ENCODE results near the gene EXT2. TPM values are rescaled to one million over a fixed set of nuclear protein-coding genes. Genes with fewer than 3 reads are reported as not detected.

The EXT2 gene
- total and polyA plus RNA-seq, 2 experiments from 2014 or later, result 15.9 to 48.6 TPM

GRCh38 chr11:44138286-44138685, 42.8 kb downstream of the EXT2 start:
- Histone ChIP-seq H3K9me2 (ENCODE audit: insufficient read depth) (no peaks in the 10 kb centered on the region), H2AFZ (no peak overlapping the region), H3K4me1 (ENCODE audit: insufficient read depth) (no peaks in the 10 kb centered on the region), H3K4me2 (no peak overlapping the region), H3K27ac (ENCODE audit: low read depth) (no peak overlapping the region), H3K4me3 (no peak overlapping the region), H4K20me1 (replicated peaks; ENCODE audit: insufficient read depth) (no peaks in the 10 kb centered on the region; the same call in 1 of the 2 replicates), H3K27me3 (ENCODE audit: insufficient read depth) (no peaks in the 10 kb centered on the region), H3F3A (replicated peaks; ENCODE audit: low read depth) (no peaks in the 10 kb centered on the region), H3K79me2 (replicated peaks; ENCODE audit: insufficient read depth) (no peaks in the 10 kb centered on the region), H3K36me3 (ENCODE audit: insufficient read depth) (no peaks in the 10 kb centered on the region)
- DNase-seq (ENCODE audit: low spot score) (no peak), ATAC-seq (no peak)
- Mint-ChIP-seq H3K27ac (no peak overlapping the region; the same call in 1 of the 2 replicates), H3K4me1 (peaks cover 8% of the 10 kb centered on the region), H3K36me3 (ENCODE audit: low read depth) (no peaks in the 10 kb centered on the region), H3K4me3 (no peak overlapping the region), H3K27me3 (ENCODE audit: insufficient read depth, low read depth, poor library complexity) (peaks cover 2% of the 10 kb centered on the region), H3K9me3 (no peaks in the 10 kb centered on the region)
- TF ChIP-seq ZNF331 (CRISPR knock-in tag; IDR thresholded peaks at IDR 0.05; ENCODE audit: low read depth) (no peak), NANOG (IDR thresholded peaks at IDR 0.05; ENCODE audit: borderline replicate concordance) (no peak)

- no peak overlapping the region for H3K4me2 ChIP-seq
- H3K9me3 Mint-ChIP-seq, result no peaks in the 10 kb centered on the region
- H3K79me2 ChIP-seq (replicated peaks; ENCODE audit: insufficient read depth), result no peaks in the 10 kb centered on the region
- no peak overlapping the region for H3K4me3 Mint-ChIP-seq
- no peaks in the 10 kb centered on the region for H3K9me2 ChIP-seq (ENCODE audit: insufficient read depth)
- no peaks in the 10 kb centered on the region for H3K36me3 ChIP-seq (ENCODE audit: insufficient read depth)
- no peaks in the 10 kb centered on the region; the same call in 1 of the 2 replicates for H4K20me1 ChIP-seq (replicated peaks; ENCODE audit: insufficient read depth)
- ATAC-seq (no peak), DNase-seq (ENCODE audit: low spot score) (no peak)
- no peak overlapping the region for H3K27ac ChIP-seq (ENCODE audit: low read depth)
- H3K27me3 Mint-ChIP-seq (ENCODE audit: insufficient read depth, low read depth, poor library complexity), result peaks cover 2% of the 10 kb centered on the region
- H3K27ac Mint-ChIP-seq, result no peak overlapping the region
- H3K4me3 ChIP-seq, result no peak overlapping the region
- no peaks in the 10 kb centered on the region for H3F3A ChIP-seq (replicated peaks; ENCODE audit: low read depth)
- no peaks in the 10 kb centered on the region for H3K27me3 ChIP-seq (ENCODE audit: insufficient read depth)
- no peaks in the 10 kb centered on the region for H3K4me1 ChIP-seq (ENCODE audit: insufficient read depth)
- TF ChIP-seq EZH2 (IDR thresholded peaks at IDR 0.05; ENCODE audit: low read depth, unreplicated experiment) (no peak), REST (IDR thresholded peaks at IDR 0.05; ENCODE audit: unreplicated experiment) (no peak), JUNB (IDR thresholded peaks at IDR 0.05; ENCODE audit: unreplicated experiment) (no peak), POLR2AphosphoS5 (IDR thresholded peaks at IDR 0.05; ENCODE audit: low read depth) (no peak), NANOG (IDR thresholded peaks at IDR 0.05; ENCODE audit: borderline replicate concordance) (no peak), STAT1 (IDR thresholded peaks at IDR 0.05; ENCODE audit: unreplicated experiment) (no peak), ZNF331 (CRISPR knock-in tag; IDR thresholded peaks at IDR 0.05; ENCODE audit: low read depth) (no peak), CREB1 (CRISPR knock-in tag; IDR thresholded peaks at IDR 0.05; ENCODE audit: low read depth) (no peak), ZNF462 (CRISPR knock-in tag; IDR thresholded peaks at IDR 0.05) (no peak), CTCF (conservative IDR thresholded peaks at IDR 0.05; ENCODE audit: low read depth in 2 of 2) (no peak)
- H3K4me1 Mint-ChIP-seq, result peaks cover 8% of the 10 kb centered on the region
- H2AFZ ChIP-seq, result no peak overlapping the region
- H3K36me3 Mint-ChIP-seq (ENCODE audit: low read depth), result no peaks in the 10 kb centered on the region
Measured at GRCh38 chr11:44138980-44139379, 43.5 kb downstream of the EXT2 start.
